Smooth muscle cell (in vitro differentiated cells): ENCODE results near the gene NAA25. TPM values are rescaled to one million over a fixed set of nuclear protein-coding genes. Genes with fewer than 3 reads are reported as not detected.
A peak's percentile ranks its signal among the peaks of the same experiment; 100 is the strongest.
"Not testable (repeated sequence)": the region's sequence is repeated elsewhere in the genome, so short reads cannot be mapped to it uniquely, and the experiment has no call there.

ENCODE experiments used
- DNase-seq: peaks from one replicate; lab custom pipeline; 2025; ENCODE audit not compliant: unreplicated experiment; lab: John Stamatoyannopoulos, UW
- H2AFZ ChIP-seq: fragments of 200-600 bp; sonication (generic); 2 replicates; pipeline ENCODE4 v1.6.0; 2016; ENCODE audit warnings: antibody characterized with exemption, low read depth, mild to moderate bottlenecking
- H3F3A ChIP-seq: fragments of 200-600 bp; sonication (generic); 2 replicates; pipeline ENCODE4 v1.6.0; 2017; ENCODE audit warnings: antibody characterized with exemption, low read depth
- H3K27ac ChIP-seq: fragments of 200-600 bp; sonication (generic); 2 replicates; pipeline ENCODE4 v1.5.1; 2016; ENCODE audit warnings: low read depth, mild to moderate bottlenecking
- H3K27me3 ChIP-seq: fragments of 200-600 bp; sonication (generic); 2 replicates; pipeline ENCODE4 v1.6.1; 2016; ENCODE audit warnings: low read depth, mild to moderate bottlenecking
- H3K36me3 ChIP-seq: fragments of 200-600 bp; sonication (generic); 2 replicates; pipeline ENCODE4 v1.5.1; 2016; ENCODE audit warnings: low read depth
- H3K4me1 ChIP-seq: fragments of 200-600 bp; sonication (generic); 2 replicates; pipeline ENCODE4 v1.5.1; 2016; ENCODE audit warnings: low read depth
- H3K4me2 ChIP-seq: fragments of 200-600 bp; sonication (generic); 2 replicates; pipeline ENCODE4 v1.6.0; 2016; ENCODE audit warnings: mild to moderate bottlenecking
- H3K4me3 ChIP-seq: fragments of 200-600 bp; sonication (generic); 2 replicates; pipeline ENCODE4 v1.5.1; 2016; ENCODE audit warnings: mild to moderate bottlenecking
- H3K79me2 ChIP-seq: fragments of 200-600 bp; sonication (generic); 2 replicates; pipeline ENCODE4 v1.6.0; 2016; ENCODE audit warnings: low read depth, mild to moderate bottlenecking
- H3K9ac ChIP-seq: fragments of 200-600 bp; sonication (generic); 2 replicates; pipeline ENCODE4 v1.6.0; 2016; ENCODE audit warnings: low read depth
- H3K9me3 ChIP-seq: fragments of 200-600 bp; sonication (generic); replicated peaks from 2 replicates; pipeline ENCODE4 v1.5.1; 2016; ENCODE audit warnings: low read depth
- H4K20me1 ChIP-seq: fragments of 200-600 bp; sonication (generic); 2 replicates; pipeline ENCODE4 v1.6.0; 2016; ENCODE audit warnings: low read depth
- CTCF ChIP-seq: fragments of 200-600 bp; sonication (generic); IDR thresholded peaks from 2 replicates; pipeline ENCODE4 v1.5.1; 2017; ENCODE audit warnings: borderline replicate concordance, mild to moderate bottlenecking, antibody characterized with exemption; ENCODE audit not compliant: insufficient read depth, poor library complexity, severe bottlenecking
- whole genome bisulfite sequencing: methylation state at CpG from one replicate; pipeline ENCODE4 v1.1.7; 2016; ENCODE audit warnings: low lambda C conversion rate; 5-methylcytosine and 5-hydroxymethylcytosine counted together
- polyA plus RNA-seq: library from polyadenylated mRNA; unstranded; fragments of >200 nt; fragmentation: Nextera tagmentation; extraction: Ambion mirVana; gene quantifications from 2 replicates; pipeline ENCODE4 v1.2.1, GENCODE V29; 2016
- total RNA-seq: library from RNA; depleted of rRNA; stranded (reverse); fragments of >200 nt; gene quantifications from 2 replicates; pipeline ENCODE4 v1.2.3, GENCODE V29; 2014

Gene NAA25
- total and polyA plus RNA-seq, 2 experiments from 2014 or later, result 14.7 to 19.8 TPM

DNA sequence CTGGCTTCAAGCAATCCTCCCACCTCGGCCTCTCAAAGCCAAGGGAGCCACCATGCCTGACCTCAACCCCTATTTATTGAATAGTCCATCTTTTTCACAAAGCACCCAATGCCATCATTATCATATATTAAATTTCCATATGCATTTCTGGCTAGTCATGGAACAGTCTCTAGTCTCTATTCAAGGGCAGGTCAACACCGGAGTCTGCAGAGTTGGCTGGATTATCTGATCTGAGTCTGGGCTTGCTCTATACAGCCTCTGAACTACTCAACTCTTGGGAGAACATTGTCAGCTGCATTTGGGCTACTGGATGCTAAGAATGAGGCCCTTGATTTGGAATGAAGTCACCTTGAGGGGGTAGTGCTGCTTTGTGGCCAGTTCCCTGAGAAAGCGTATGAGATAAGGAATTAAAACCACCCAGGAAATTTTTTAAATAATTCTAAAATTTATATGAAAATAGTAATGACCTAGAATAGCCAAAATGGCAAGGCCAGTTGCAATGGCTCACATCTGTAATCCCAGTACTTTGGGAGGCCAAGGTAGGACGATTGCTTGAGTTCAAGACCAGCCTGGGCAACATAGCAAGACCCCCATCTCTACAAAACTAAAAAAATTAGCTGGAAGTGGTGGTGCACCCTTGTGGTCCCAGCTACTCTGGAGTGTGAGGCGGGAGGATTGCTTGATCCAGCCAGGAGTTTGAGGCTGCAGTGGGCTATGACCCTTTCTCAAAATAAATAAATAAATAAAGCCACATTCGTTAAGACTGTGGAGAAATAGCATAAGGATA is 6.9 kb upstream of the NAA25 start:
- H3K79me2 ChIP-seq, result no peaks in the 10 kb centered on the region

DNA sequence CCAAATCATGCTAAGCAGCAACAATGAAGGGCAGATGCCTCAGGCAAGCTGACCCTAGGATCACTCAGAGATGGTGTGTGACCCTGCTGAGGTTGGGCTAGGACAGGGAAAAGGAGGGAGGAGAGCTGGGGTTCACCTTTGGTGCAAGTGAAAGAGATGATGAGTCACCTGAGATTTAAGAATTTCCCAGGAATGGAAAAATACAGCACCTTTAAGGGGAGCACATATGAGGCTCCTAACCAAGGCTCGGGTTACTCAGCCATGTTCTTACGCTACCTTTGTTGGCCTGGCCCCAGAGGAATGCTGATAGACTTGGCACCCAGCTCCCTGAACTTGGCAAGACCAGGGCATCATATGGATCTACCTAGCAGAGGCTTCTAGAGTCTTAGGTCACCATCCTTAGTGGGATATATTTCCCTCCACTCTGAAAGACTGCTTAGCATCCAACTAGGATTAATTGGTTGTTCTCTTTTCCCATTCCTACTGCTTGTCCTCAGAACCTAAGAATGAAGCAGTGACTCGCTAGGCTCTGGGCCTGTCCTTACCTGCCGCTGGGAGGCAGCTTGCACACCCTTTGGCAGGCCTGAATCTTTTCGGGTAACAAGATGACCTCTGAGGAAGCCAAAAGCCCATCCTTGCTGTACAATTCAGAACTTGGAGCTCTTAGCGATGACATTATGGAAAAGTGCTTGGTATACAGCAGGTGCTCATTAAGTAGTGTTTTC is 4.0 kb upstream of the NAA25 start:
- H2AFZ ChIP-seq, result no peak overlapping the region
- no peak overlapping the region for H3K27ac ChIP-seq
- H3K9me3 ChIP-seq, result no peaks in the 10 kb centered on the region
- no peaks in the 10 kb centered on the region for H3K36me3 ChIP-seq
- H3K9ac ChIP-seq, result no peak overlapping the region
- H4K20me1 ChIP-seq, result peaks cover 2% of the 10 kb centered on the region
- TF ChIP-seq CTCF, result no peak
- H3K27me3 ChIP-seq, result no peaks in the 10 kb centered on the region
- H3K4me3 ChIP-seq, result no peak overlapping the region
- H3K4me1 ChIP-seq, result peaks cover 16% of the 10 kb centered on the region
- no peak overlapping the region for H3K4me2 ChIP-seq
- DNase-seq, result no peak
- peaks cover 10% of the 10 kb centered on the region for H3K79me2 ChIP-seq
- peaks cover 10% of the 10 kb centered on the region for H3F3A ChIP-seq
- 88% methylated on average over 6 of the region's 6 CpGs for WGBS

More for the DNA sequence above, 6.9 kb upstream of the NAA25 start:
- no peaks in the 10 kb centered on the region for H3K27me3 ChIP-seq
- no peak overlapping the region for H3K4me3 ChIP-seq
- peaks cover 6% of the 10 kb centered on the region for H3F3A ChIP-seq
- H2AFZ ChIP-seq, result peak overlapping the region; percentile 78
- no peak overlapping the region for H3K4me2 ChIP-seq
- H3K4me1 ChIP-seq, result peaks cover 8% of the 10 kb centered on the region
- TF ChIP-seq CTCF, result no peak
- WGBS, result 94% methylated on average over 6 of the region's 6 CpGs
- no peaks in the 10 kb centered on the region for H3K36me3 ChIP-seq
- H3K27ac ChIP-seq, result no peak overlapping the region
- H3K9me3 ChIP-seq, result no peaks in the 10 kb centered on the region
- no peak for DNase-seq
- H4K20me1 ChIP-seq, result no peaks in the 10 kb centered on the region
- no peak overlapping the region for H3K9ac ChIP-seq

DNA sequence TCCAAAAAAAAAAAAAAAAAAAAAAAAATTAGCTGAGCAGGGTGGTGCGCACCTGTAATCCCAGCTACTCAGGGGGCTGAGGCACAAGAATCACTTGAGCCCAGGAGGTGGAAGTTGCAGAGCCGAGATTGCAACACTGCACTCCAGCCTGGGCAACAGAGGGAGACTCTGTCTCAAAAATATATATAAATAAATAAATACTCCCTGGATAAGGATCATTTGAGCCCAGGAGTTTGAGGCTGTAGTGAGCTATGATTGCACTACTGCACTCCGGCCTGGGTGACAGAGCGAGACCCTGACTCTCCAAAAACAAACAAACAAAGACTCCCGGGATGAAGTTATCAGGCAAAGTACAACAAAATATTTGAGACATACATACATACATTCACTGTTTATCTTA is 3.3 kb upstream of the NAA25 start:
- Histone ChIP-seq H3K4me3 (no peak overlapping the region), H3F3A (peaks cover 7% of the 10 kb centered on the region), H3K9me3 (no peaks in the 10 kb centered on the region), H2AFZ (no peak overlapping the region), H3K27ac (no peak overlapping the region), H4K20me1 (peaks cover 8% of the 10 kb centered on the region), H3K9ac (no peak overlapping the region), H3K36me3 (no peaks in the 10 kb centered on the region), H3K4me1 (peaks cover 17% of the 10 kb centered on the region), H3K4me2 (no peak overlapping the region), H3K79me2 (peaks cover 16% of the 10 kb centered on the region), H3K27me3 (no peaks in the 10 kb centered on the region)
- DNase-seq, result no peak
- 75% methylated on average over 5 of the region's 5 CpGs for WGBS
- no peak for TF ChIP-seq CTCF

DNA sequence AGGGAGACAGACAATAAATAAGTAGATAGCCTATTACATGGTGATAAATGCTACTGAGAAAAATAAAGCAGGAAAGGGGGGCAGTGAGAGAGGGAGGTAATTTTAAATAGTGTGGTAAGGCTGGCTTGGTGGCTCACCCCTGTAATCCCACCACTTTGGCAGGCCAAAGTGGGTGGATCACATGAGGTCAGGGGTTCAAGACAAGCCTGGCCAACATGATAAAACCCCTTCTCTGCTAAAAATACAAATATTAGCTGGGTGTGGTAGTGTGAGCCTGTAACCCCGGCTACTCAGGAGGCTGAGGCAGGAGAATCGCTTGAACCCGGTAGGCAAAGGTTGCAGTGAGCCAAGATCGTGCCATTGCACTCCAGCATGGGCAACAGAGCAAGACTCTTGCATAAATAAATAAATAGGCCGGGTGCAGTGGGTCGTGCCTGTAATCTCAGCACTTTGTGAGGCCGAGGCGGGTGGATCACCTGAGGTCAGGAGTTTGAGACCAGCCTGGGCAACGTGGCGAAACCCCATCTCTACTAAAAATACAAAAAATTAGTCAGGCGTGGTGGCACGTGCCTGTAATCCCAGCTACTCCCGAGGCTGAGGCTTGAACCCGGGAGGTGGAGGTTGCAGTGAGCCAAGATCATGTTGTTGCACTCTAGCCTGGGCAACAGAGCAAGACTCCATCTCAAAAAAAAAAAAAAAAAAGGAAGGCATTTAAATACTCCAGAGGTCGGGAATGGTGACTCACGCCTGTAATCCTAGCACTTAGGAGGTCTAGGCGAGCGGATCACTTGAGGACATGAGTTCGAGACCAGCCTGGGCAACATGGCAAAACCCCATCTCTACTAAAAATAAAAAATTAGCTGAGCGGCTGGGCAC is 2.4 kb upstream of the NAA25 start:
- peak overlapping the region; percentile 66 for H2AFZ ChIP-seq
- H3K4me1 ChIP-seq, result peaks cover 17% of the 10 kb centered on the region
- H3K79me2 ChIP-seq, result peaks cover 25% of the 10 kb centered on the region
- H3F3A ChIP-seq, H3K4me2 ChIP-seq, H3K36me3 ChIP-seq, H3K9me3 ChIP-seq, H3K27me3 ChIP-seq, H3K27ac ChIP-seq, H3K9ac ChIP-seq, DNase-seq, H3K4me3 ChIP-seq: not testable (repeated sequence)
- H4K20me1 ChIP-seq, result peaks cover 17% of the 10 kb centered on the region
- 88% methylated on average over 20 of the region's 20 CpGs for WGBS
